ENCODE results near the gene RPS4Y1. TPM values are rescaled to one million over a fixed set of nuclear protein-coding genes. Genes with fewer than 3 reads are reported as not detected.
A peak's percentile ranks its signal among the peaks of the same experiment; 100 is the strongest.

Gene RPS4Y1
- polyA plus RNA-seq, 1 experiment = 1,141 TPM

GRCh38 chrY:2913066-2913815, 71.8 kb downstream of the RPS4Y1 start:
- H3K27ac ChIP-seq (ENCODE audit: low read depth, low read length) = no peak overlapping the region

More at GRCh38 chrY:2913066-2913815, 71.8 kb downstream of the RPS4Y1 start:
- no peak overlapping the region for H3K4me3 ChIP-seq (ENCODE audit: low read depth, low read length)
- no peaks in the 10 kb centered on the region for H3K27me3 ChIP-seq (ENCODE audit: control insufficient read depth, insufficient read depth, low read length)
- no peaks in the 10 kb centered on the region for H3K9me3 ChIP-seq (ENCODE audit: control insufficient read depth, insufficient read depth, low read length)
- POLR2A ChIA-PET = no interaction called here
- peak; percentile 7 for DNase-seq (ENCODE audit: low read depth, low spot score)
- TF ChIP-seq CTCF (IDR thresholded peaks at IDR 0.05; ENCODE audit: low read depth, low read length) = peak; percentile 56
- CTCF ChIA-PET = interaction anchor here (1.4 kb wide), 1 partner anchor 20 kb away, joined by 3 read pairs; no protein-coding TSS in a partner anchor

Small RNAs within 50 kb of the gene (small RNA-seq; reads per million reads assigned to genes)
- gene TOMM22P2 (ENCODE audit: insufficient read length, low read depth) = not detected

Other genes starting within 250 kb of the RPS4Y1 start
- gene SRY, start 53.9 kb upstream of the RPS4Y1 start, polyA plus RNA-seq (2011; rRNA removed) = not detected in 2 replicates
- gene ZFY, start 93.8 kb downstream of the RPS4Y1 start, polyA plus RNA-seq (2011; rRNA removed) = 9.8 and 16.5 TPM in 2 replicates